PC-9 (cell line): Measurements from ENCODE around the gene ZNF311. TPM values are rescaled to one million over a fixed set of nuclear protein-coding genes. Genes with fewer than 3 reads are reported as not detected.
"Not testable (repeated sequence)": the region's sequence is repeated elsewhere in the genome, so short reads cannot be mapped to it uniquely, and the experiment has no call there.

Experiments
- BruUV-seq: library from RNA; stranded (reverse); fragments of 400-500 nt; replicated peaks from 2 replicates; lab custom pipeline; 2021; lab: Mats Ljungman, UMichigan
- CTCF ChIA-PET: fragments of 300-600 bp; sonication (Branson Sonifier 250); formaldehyde crosslinking; loops from one replicate; lab custom pipeline; 2022; ENCODE audit warnings: antibody characterized with exemption; lab: Charles Lee
- POLR2A ChIA-PET: fragments of 300-600 bp; sonication (Branson Sonifier 250); formaldehyde crosslinking; loops from one replicate; lab custom pipeline; 2022; ENCODE audit warnings: antibody characterized with exemption; ENCODE audit not compliant: unreplicated experiment; lab: Charles Lee
- DNase-seq, 2 experiments: peaks; one replicate each; pipeline versions ENCODE4 v3.0.0 to v3.0.0-alpha.2; 2015 to 2022; ENCODE audit warnings: mixed read lengths in 1 of 2
- H2AFZ ChIP-seq: fragments of 200-600 bp; sonication (generic); 2 replicates; pipeline ENCODE4 v1.8.1; 2017; ENCODE audit warnings: antibody characterized with exemption
- H3F3A ChIP-seq: fragments of 200-600 bp; sonication (generic); 2 replicates; pipeline ENCODE4 v1.8.1; 2017; ENCODE audit warnings: antibody characterized with exemption, mild to moderate bottlenecking, low read depth; ENCODE audit not compliant: insufficient read depth
- H3K27ac ChIP-seq: fragments of 200-600 bp; sonication (generic); 2 replicates; pipeline ENCODE4 v1.6.1; 2016; ENCODE audit warnings: mixed run types
- H3K27me3 ChIP-seq: fragments of 200-600 bp; sonication (generic); 2 replicates; pipeline ENCODE4 v1.6.1; 2016; ENCODE audit warnings: low read depth, mixed run types; ENCODE audit not compliant: insufficient read depth
- H3K36me3 ChIP-seq: fragments of 200-600 bp; sonication (generic); 2 replicates; pipeline ENCODE4 v1.6.1; 2016; ENCODE audit warnings: low read depth, mixed run types
- H3K4me1 ChIP-seq: fragments of 200-600 bp; sonication (generic); replicated peaks from 2 replicates; pipeline ENCODE4 v1.6.1; 2016; ENCODE audit warnings: mixed run types; ENCODE audit not compliant: insufficient read depth
- H3K4me2 ChIP-seq: fragments of 200-600 bp; sonication (generic); 2 replicates; pipeline ENCODE4 v1.6.1; 2017; ENCODE audit warnings: mixed run types
- H3K4me3 ChIP-seq: fragments of 200-600 bp; sonication (generic); 2 replicates; pipeline ENCODE4 v1.6.1; 2016; ENCODE audit warnings: mixed run types
- H3K79me2 ChIP-seq: fragments of 200-600 bp; sonication (generic); 2 replicates; pipeline ENCODE4 v1.6.1; 2017; ENCODE audit warnings: low read depth, mixed run types
- H3K9me2 ChIP-seq: fragments of 200-600 bp; sonication (generic); 2 replicates; pipeline ENCODE4 v1.8.1; 2017; ENCODE audit warnings: mild to moderate bottlenecking; ENCODE audit not compliant: insufficient read depth
- H3K9me3 ChIP-seq: fragments of 200-600 bp; sonication (generic); 2 replicates; pipeline ENCODE4 v1.8.1; 2016; ENCODE audit warnings: low read depth; ENCODE audit not compliant: insufficient read depth
- H4K20me1 ChIP-seq: fragments of 200-600 bp; sonication (generic); 2 replicates; pipeline ENCODE4 v1.8.1; 2017; ENCODE audit not compliant: insufficient read depth
- EZH2 ChIP-seq: fragments of 200-600 bp; sonication (generic); IDR thresholded peaks from 2 replicates; pipeline ENCODE4 v1.8.0; 2017; ENCODE audit warnings: antibody characterized with exemption, low read depth
- intact Hi-C: fragments of 100-400 bp; cut with micrococcal nuclease; formaldehyde crosslinking; loops from one replicate; pipeline ENCODE4 v1.10.0; 2022; ENCODE audit not compliant: unreplicated experiment
- total RNA-seq: library from RNA; stranded (reverse); gene quantifications from 2 replicates; pipeline ENCODE4 v1.2.3, GENCODE V29; 2021
- TF ChIP-seq, protein P1 (sequence below): fragments of 200-600 bp; sonication (generic); conservative IDR thresholded peaks from 2 replicates; pipeline ENCODE4 v1.6.1; 2017; ENCODE audit warnings: mixed run types, antibody characterized with exemption, mild to moderate bottlenecking, moderate library complexity

The ZNF311 gene
- total RNA-seq, 1 experiment from 2014 or later, result 2.1 TPM

DNA sequence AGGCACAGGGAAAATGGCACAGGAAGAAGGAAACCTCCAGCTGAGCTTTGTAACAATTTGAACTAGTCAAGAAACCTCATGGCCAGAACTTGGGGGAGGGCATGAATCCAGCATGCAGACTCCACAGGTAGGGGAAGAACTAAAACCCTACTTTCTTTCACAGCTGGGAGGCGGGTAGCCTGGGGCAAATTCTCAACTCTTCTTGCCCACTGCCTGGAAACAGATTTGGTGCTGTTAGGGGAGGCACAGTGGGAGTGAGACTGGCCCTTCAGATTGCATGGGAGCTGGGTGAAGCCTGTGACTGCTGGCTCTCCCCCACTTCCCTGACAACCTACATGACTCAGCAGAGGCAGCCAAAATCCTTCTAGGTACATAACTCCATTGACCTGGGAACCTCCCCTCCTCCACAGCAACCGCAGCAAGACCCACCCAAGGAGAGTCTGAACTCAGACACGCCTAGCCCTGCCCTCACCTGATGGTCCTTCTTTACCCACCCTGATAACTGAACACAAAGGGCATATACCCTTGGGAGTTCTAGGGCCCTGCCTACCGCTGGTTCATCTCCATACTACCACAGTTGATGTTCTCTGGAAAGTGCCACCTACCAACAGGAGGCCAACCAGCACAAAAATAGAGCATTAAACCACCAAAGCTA is 44.1 kb downstream of the ZNF311 start:
- peak overlapping the region; percentile 73 for H2AFZ ChIP-seq
- TF ChIP-seq, protein P1, sequence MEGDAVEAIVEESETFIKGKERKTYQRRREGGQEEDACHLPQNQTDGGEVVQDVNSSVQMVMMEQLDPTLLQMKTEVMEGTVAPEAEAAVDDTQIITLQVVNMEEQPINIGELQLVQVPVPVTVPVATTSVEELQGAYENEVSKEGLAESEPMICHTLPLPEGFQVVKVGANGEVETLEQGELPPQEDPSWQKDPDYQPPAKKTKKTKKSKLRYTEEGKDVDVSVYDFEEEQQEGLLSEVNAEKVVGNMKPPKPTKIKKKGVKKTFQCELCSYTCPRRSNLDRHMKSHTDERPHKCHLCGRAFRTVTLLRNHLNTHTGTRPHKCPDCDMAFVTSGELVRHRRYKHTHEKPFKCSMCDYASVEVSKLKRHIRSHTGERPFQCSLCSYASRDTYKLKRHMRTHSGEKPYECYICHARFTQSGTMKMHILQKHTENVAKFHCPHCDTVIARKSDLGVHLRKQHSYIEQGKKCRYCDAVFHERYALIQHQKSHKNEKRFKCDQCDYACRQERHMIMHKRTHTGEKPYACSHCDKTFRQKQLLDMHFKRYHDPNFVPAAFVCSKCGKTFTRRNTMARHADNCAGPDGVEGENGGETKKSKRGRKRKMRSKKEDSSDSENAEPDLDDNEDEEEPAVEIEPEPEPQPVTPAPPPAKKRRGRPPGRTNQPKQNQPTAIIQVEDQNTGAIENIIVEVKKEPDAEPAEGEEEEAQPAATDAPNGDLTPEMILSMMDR, result no peak
- no peak for TF ChIP-seq EZH2
- H4K20me1 ChIP-seq, result no peaks in the 10 kb centered on the region
- no peaks in the 10 kb centered on the region for H3K9me3 ChIP-seq
- no peaks in the 10 kb centered on the region for H3K79me2 ChIP-seq
- peak in 1 of 2 experiments; percentile 43 for DNase-seq
- ChIA-PET POLR2A (interaction anchor here (0.6 kb wide), 1 partner anchor 39 kb away, joined by 3 read pairs; no protein-coding TSS in a partner anchor), CTCF (no interaction called here)
- H3K36me3 ChIP-seq, result no peaks in the 10 kb centered on the region
- no TSS peak for BruUV-seq
- H3K4me1 ChIP-seq, result peaks cover 16% of the 10 kb centered on the region
- H3F3A ChIP-seq, result 0 out of 2 replicates have a peak, but pooled peaks cover 4% of the 10 kb centered on the region
- H3K4me3 ChIP-seq, result no peak overlapping the region
- H3K4me2 ChIP-seq, result peak overlapping the region; percentile 42
- intact Hi-C loops, result loop anchor here (2.0 kb wide), 1 partner anchor 16 kb away; no protein-coding TSS in a partner anchor
- H3K9me2 ChIP-seq, result no peaks in the 10 kb centered on the region
- peak overlapping the region; percentile 71 for H3K27ac ChIP-seq
- no peaks in the 10 kb centered on the region for H3K27me3 ChIP-seq

DNA sequence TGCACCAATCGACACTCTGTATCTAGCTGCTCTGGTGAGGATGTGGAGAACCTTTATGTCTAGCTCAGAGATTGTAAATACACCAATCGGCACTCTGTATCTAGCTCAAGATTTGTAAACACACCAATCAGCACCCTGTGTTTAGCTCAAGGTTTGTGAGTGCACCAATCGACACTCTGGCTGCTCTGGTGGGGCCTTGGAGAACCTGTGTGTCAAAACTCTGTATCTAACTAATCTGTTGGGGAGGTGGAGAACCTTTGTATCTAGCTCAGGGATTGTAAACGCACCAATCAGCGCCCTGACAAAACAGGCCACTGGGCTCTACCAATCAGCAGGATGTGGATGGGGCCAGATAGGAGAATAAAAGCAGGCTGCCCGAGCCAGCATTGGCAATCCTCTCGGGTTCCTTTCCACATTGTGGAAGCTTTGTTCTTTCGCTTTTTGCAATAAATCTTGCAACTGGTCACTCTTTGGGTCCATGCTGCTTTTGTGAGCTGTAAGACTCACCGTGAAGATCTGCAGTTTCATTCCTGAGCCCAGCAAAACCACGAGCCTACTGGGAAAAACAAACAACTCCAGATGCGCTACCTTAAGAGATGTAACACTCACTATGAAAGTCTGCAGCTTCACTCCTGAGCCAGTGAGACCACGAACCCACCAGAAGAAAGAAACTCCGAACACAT is 46.4 kb downstream of the ZNF311 start:
- H3K9me2 ChIP-seq, H3K4me3 ChIP-seq, H3K9me3 ChIP-seq, H3K27ac ChIP-seq, DNase-seq, BruUV-seq, intact Hi-C loops, H3K27me3 ChIP-seq, H3K79me2 ChIP-seq, POLR2A ChIA-PET, H3K36me3 ChIP-seq, H3K4me2 ChIP-seq, H2AFZ ChIP-seq, H4K20me1 ChIP-seq: not testable (repeated sequence)
- peaks cover 31% of the 10 kb centered on the region for H3K4me1 ChIP-seq
- peaks cover 15% of the 10 kb centered on the region; the same call in 1 of the 2 replicates for H3F3A ChIP-seq
- CTCF ChIA-PET, result interaction anchor here (0.6 kb wide), 1 partner anchor 19 kb away, joined by 5 read pairs; no protein-coding TSS in a partner anchor

DNA sequence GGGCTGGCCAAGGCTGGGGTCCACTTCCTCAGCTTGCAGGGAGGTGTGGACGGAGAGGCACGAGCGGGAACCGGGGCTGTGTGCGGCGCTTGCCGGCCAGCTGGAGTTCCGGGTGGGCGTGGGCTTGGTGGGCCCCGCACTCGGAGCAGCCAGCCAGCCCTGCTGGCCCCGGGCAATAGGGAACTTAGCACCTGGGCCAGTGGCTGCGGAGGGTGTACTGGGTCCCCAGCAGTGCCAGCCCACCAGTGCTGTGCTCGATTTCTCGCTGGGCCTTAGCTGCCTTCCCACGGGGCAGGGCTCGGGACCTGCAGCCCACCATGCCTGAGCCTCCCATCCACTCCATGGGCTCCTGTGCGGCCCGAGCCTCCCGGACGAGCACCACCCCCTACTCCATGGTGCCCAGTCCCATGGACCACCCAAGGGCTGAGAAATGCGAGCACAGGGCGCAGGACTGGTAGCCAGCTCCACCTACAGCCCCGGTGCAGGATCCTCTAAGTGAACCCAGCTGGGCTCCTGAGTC is 47.3 kb downstream of the ZNF311 start:
- POLR2A ChIA-PET, CTCF ChIA-PET: not testable (repeated sequence)

DNA sequence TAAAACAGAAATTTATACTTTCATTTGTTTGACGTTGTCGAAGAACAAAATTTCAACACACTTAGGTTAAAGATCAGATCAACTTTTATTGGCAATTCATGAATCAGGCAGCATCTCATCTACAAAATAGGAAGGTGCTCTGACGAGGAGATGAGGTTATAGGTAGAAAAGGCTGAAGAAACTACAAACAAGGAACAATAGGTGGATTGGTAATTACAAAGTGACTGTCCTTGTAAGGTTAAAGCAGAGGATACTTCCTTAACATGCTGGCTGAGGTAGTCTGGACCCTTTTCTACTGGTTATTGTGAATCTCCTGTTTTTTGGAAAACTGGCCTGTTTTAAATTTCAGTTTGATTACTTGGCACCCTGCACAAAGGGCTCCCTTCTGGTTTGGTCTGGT is 48.8 kb downstream of the ZNF311 start:
- POLR2A ChIA-PET, result no interaction called here
- CTCF ChIA-PET, result no interaction called here

More for the DNA sequence above, 47.3 kb downstream of the ZNF311 start:
- H3K9me2 ChIP-seq, H3K4me3 ChIP-seq, H2AFZ ChIP-seq, H3K79me2 ChIP-seq, H3K27me3 ChIP-seq, H3K36me3 ChIP-seq, H3K27ac ChIP-seq, BruUV-seq, H4K20me1 ChIP-seq, DNase-seq, H3K9me3 ChIP-seq, intact Hi-C loops, H3K4me2 ChIP-seq: not testable (repeated sequence)
- Histone ChIP-seq H3F3A (peaks cover 22% of the 10 kb centered on the region; the same call in 1 of the 2 replicates), H3K4me1 (peaks cover 34% of the 10 kb centered on the region)

More for the DNA sequence above, 48.8 kb downstream of the ZNF311 start:
- Histone ChIP-seq H3K4me3 (no peak overlapping the region), H3K4me1 (peaks cover 33% of the 10 kb centered on the region), H3K9me3 (no peaks in the 10 kb centered on the region), H3K36me3 (no peaks in the 10 kb centered on the region), H3K27ac (no peak overlapping the region), H3K79me2 (no peaks in the 10 kb centered on the region), H3K4me2 (no peak overlapping the region), H3K27me3 (no peaks in the 10 kb centered on the region), H3F3A (peaks cover 32% of the 10 kb centered on the region; the same call in 1 of the 2 replicates), H4K20me1 (no peaks in the 10 kb centered on the region), H2AFZ (no peak overlapping the region), H3K9me2 (no peaks in the 10 kb centered on the region)
- intact Hi-C loops, result no loop called here
- TF ChIP-seq, protein P1, result no peak
- no peak for TF ChIP-seq EZH2
- BruUV-seq, result no TSS peak
- DNase-seq, result no peak
